Measurements from ENCODE around the gene SLC7A1. TPM values are rescaled to one million over a fixed set of nuclear protein-coding genes. Genes with fewer than 3 reads are reported as not detected.

Gene SLC7A1
- total and polyA plus RNA-seq, 2 experiments from 2014 or later = 10.1 to 16.2 TPM

GRCh38 chr13:29526741-29527140, 68.7 kb downstream of the SLC7A1 start:
- Histone ChIP-seq H3K9me3 (ENCODE audit: low read depth) (no peaks in the 10 kb centered on the region), H3K79me2 (no peaks in the 10 kb centered on the region), H3K9me2 (replicated peaks; ENCODE audit: insufficient read depth) (no peaks in the 10 kb centered on the region), H4K20me1 (ENCODE audit: insufficient read depth, poor library complexity, severe bottlenecking) (no peaks in the 10 kb centered on the region), H3K27ac (no peak overlapping the region), H3K4me2 (no peak overlapping the region), H3K4me3 (no peak overlapping the region), H3K27me3 (no peaks in the 10 kb centered on the region), H3K4me1 (ENCODE audit: insufficient read depth) (peaks cover 4% of the 10 kb centered on the region), H2AFZ (no peak overlapping the region), H3K36me3 (replicated peaks; ENCODE audit: insufficient read depth, low read depth) (no peaks in the 10 kb centered on the region)
- no peak for DNase-seq (ENCODE audit: low spot score)
- WGBS (ENCODE audit: low lambda C conversion rate, missing lambda C conversion rate) = 96% methylated on average over 14 of the region's 14 CpGs
- TF ChIP-seq CTCF (IDR thresholded peaks at IDR 0.05; ENCODE audit: poor library complexity) = no peak
- no peak for TF ChIP-seq EZH2 (IDR thresholded peaks at IDR 0.05; ENCODE audit: borderline replicate concordance)
- TF ChIP-seq EZH2phosphoT487 (IDR thresholded peaks at IDR 0.05; ENCODE audit: low read depth, severe bottlenecking, unreplicated experiment) = no peak

- H3K9me3 ChIP-seq (ENCODE audit: low read depth) = no peaks in the 10 kb centered on the region
- H3K36me3 ChIP-seq (replicated peaks; ENCODE audit: insufficient read depth, low read depth) = no peaks in the 10 kb centered on the region
- no peaks in the 10 kb centered on the region for H4K20me1 ChIP-seq (ENCODE audit: insufficient read depth, poor library complexity, severe bottlenecking)
- no peak overlapping the region for H3K4me2 ChIP-seq
- TF ChIP-seq EZH2 (IDR thresholded peaks at IDR 0.05; ENCODE audit: borderline replicate concordance) (no peak), EZH2phosphoT487 (IDR thresholded peaks at IDR 0.05; ENCODE audit: low read depth, severe bottlenecking, unreplicated experiment) (no peak), CTCF (IDR thresholded peaks at IDR 0.05; ENCODE audit: poor library complexity) (no peak)
- no peak overlapping the region for H3K27ac ChIP-seq
- H2AFZ ChIP-seq = no peak overlapping the region
- no peaks in the 10 kb centered on the region for H3K79me2 ChIP-seq
- H3K9me2 ChIP-seq (replicated peaks; ENCODE audit: insufficient read depth) = no peaks in the 10 kb centered on the region
- H3K27me3 ChIP-seq = no peaks in the 10 kb centered on the region
- peaks cover 10% of the 10 kb centered on the region for H3K4me1 ChIP-seq (ENCODE audit: insufficient read depth)
- 96% methylated on average over 7 of the region's 7 CpGs for WGBS (ENCODE audit: low lambda C conversion rate, missing lambda C conversion rate)
- no peak overlapping the region for H3K4me3 ChIP-seq
- no peak for DNase-seq (ENCODE audit: low spot score)
These were observed 69.7 kb downstream of the SLC7A1 start for GRCh38 chr13:29525757-29526156.

DNA sequence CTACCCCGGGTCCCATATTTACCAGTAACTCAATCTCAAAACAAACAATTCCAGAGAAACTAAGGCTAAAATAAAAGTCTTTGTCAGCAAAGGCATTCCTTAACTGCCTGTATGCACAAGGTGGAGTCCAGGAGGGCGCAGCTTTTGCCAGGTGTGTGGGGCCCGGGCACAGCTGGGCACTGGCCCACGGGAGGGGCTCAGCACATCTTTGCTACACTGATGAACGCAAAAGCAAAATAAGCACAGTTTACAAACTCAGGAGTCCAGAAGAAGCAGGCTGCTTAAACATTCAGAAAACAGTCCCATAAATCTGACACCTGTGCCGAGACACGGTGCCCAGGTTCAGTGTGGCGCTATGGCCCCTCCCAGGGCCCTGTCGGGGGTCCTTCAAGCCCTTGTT, 70.8 kb downstream of the SLC7A1 start:
- no peak for DNase-seq (ENCODE audit: low spot score)
- H3K79me2 ChIP-seq = no peaks in the 10 kb centered on the region
- H3K4me3 ChIP-seq = no peak overlapping the region
- no peaks in the 10 kb centered on the region for H3K9me3 ChIP-seq (ENCODE audit: low read depth)
- H3K4me2 ChIP-seq = no peak overlapping the region
- H3K9me2 ChIP-seq (replicated peaks; ENCODE audit: insufficient read depth) = no peaks in the 10 kb centered on the region
- no peaks in the 10 kb centered on the region for H3K36me3 ChIP-seq (replicated peaks; ENCODE audit: insufficient read depth, low read depth)
- TF ChIP-seq EZH2phosphoT487 (IDR thresholded peaks at IDR 0.05; ENCODE audit: low read depth, severe bottlenecking, unreplicated experiment) (no peak), CTCF (IDR thresholded peaks at IDR 0.05; ENCODE audit: poor library complexity) (no peak), EZH2 (IDR thresholded peaks at IDR 0.05; ENCODE audit: borderline replicate concordance) (no peak)
- H3K27ac ChIP-seq = no peak overlapping the region
- no peaks in the 10 kb centered on the region for H4K20me1 ChIP-seq (ENCODE audit: insufficient read depth, poor library complexity, severe bottlenecking)
- H3K4me1 ChIP-seq (ENCODE audit: insufficient read depth) = peaks cover 12% of the 10 kb centered on the region
- 86% methylated on average over 9 of the region's 9 CpGs for WGBS (ENCODE audit: low lambda C conversion rate, missing lambda C conversion rate)
- no peak overlapping the region for H2AFZ ChIP-seq
- H3K27me3 ChIP-seq = no peaks in the 10 kb centered on the region

DNA sequence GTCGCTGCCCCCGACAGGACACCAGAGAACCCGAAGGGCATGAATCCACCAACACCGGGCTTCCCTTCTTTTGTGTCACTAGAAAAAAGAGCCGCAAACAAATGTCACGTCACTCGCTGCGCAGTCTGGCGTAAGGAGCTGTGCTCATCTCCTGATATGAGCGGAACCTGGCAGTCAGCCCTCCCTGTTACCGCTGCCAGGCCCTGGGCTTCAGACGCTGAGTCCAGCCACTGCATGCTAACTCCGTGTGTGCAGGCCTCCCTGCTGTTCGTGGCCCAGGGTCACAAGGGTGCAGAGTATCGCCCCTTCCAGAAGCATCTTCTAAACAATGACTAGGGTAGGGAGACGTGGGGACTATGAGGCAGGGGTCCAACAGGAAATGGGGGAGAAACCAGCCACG, 71.3 kb downstream of the SLC7A1 start:
- Histone ChIP-seq H3K27ac (no peak overlapping the region), H3K9me2 (replicated peaks; ENCODE audit: insufficient read depth) (no peaks in the 10 kb centered on the region), H3K4me3 (no peak overlapping the region), H3K36me3 (replicated peaks; ENCODE audit: insufficient read depth, low read depth) (no peaks in the 10 kb centered on the region), H3K4me1 (ENCODE audit: insufficient read depth) (peaks cover 12% of the 10 kb centered on the region), H2AFZ (no peak overlapping the region), H3K4me2 (no peak overlapping the region), H3K27me3 (no peaks in the 10 kb centered on the region), H3K9me3 (ENCODE audit: low read depth) (no peaks in the 10 kb centered on the region), H4K20me1 (ENCODE audit: insufficient read depth, poor library complexity, severe bottlenecking) (no peaks in the 10 kb centered on the region), H3K79me2 (no peaks in the 10 kb centered on the region)
- 96% methylated on average over 17 of the region's 17 CpGs for WGBS (ENCODE audit: low lambda C conversion rate, missing lambda C conversion rate)
- no peak for DNase-seq (ENCODE audit: low spot score)
- TF ChIP-seq CTCF (IDR thresholded peaks at IDR 0.05; ENCODE audit: poor library complexity) (no peak), EZH2phosphoT487 (IDR thresholded peaks at IDR 0.05; ENCODE audit: low read depth, severe bottlenecking, unreplicated experiment) (no peak), EZH2 (IDR thresholded peaks at IDR 0.05; ENCODE audit: borderline replicate concordance) (no peak)

Measured in hepatocyte (in vitro differentiated cells).